ENCODE data around the gene GGT1.
"Not testable (repeated sequence)": the region's sequence is repeated elsewhere in the genome, so short reads cannot be mapped to it uniquely, and the experiment has no call there.

Gene GGT1

GRCh38 chr22:24642307-24642706, 39.3 kb downstream of the GGT1 start:
- DNase-seq: not testable (repeated sequence)

- DNase-seq: not testable (repeated sequence)
Measured at GRCh38 chr22:24644409-24644808, 41.4 kb downstream of the GGT1 start.

GRCh38 chr22:24645408-24646399, 42.7 kb downstream of the GGT1 start:
- not testable (repeated sequence) for DNase-seq

- DNase-seq: not testable (repeated sequence)
Measured at GRCh38 chr22:24646756-24647155, 43.8 kb downstream of the GGT1 start.

- not testable (repeated sequence) for DNase-seq
Measured at GRCh38 chr22:24649371-24649770, 46.4 kb downstream of the GGT1 start.

GRCh38 chr22:24650884-24651283, 47.9 kb downstream of the GGT1 start:
- not testable (repeated sequence) for DNase-seq

- not testable (repeated sequence) for DNase-seq
Measured at GRCh38 chr22:24665395-24665794, 62.4 kb downstream of the GGT1 start.

- not testable (repeated sequence) for DNase-seq
Measured at GRCh38 chr22:24667904-24668303, 64.9 kb downstream of the GGT1 start.

- not testable (repeated sequence) for DNase-seq
Measured at GRCh38 chr22:24672532-24672931, 69.5 kb downstream of the GGT1 start.

Measured in NCI-H510A (cell line).